Activated T-cell treated with anti-CD3 and anti-CD28 coated beads for 48 hours (primary cell): ENCODE data around the gene NME5.
"Not testable (repeated sequence)": the region's sequence is repeated elsewhere in the genome, so short reads cannot be mapped to it uniquely, and the experiment has no call there.

Experiments used
- DNase-seq: peaks from one replicate; pipeline ENCODE4 v3.0.0-alpha.2; 2020; ENCODE audit warnings: low read depth

Gene NME5, protein sequence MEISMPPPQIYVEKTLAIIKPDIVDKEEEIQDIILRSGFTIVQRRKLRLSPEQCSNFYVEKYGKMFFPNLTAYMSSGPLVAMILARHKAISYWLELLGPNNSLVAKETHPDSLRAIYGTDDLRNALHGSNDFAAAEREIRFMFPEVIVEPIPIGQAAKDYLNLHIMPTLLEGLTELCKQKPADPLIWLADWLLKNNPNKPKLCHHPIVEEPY

DNA sequence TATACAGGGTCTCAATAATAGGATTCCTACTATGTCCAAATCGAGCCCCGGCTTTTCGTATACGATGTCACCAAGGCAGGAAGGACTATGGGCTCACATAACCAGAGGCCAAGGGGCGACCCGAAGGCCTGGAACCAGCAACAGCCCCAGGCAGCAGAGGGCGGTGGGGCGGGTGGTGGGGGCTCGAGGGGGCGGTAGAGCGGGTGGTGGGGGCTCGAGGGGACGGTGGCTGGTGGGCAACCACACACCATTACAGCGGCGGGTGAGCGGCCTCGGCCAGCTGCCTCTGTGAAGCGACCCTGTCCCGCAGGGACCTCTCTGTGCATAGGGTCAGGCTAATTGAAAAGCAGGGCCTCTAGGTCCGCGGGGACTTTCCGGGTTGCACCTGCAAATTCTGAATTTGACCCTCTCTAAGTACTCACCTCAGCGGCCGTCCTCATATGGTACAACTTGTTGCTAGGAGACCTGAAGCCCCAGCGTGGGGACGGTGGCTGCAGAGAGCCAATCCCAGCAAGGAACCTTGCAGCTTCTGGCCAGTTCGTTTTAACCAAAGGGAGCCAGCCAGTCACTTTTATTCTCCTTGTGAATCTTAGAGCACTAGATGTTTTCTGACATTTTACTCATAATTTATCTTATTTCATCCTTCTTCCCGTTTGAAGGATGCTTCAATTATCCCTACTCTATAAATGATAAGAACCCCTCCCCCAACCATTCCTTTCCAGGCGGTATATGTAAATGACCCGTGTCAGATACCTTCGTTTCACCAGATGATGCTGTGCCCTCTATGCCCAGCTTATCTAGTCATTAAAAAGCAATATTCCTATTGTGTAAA is at the start of gene NME5:
NME5 (minus strand) TSS at position 480 of the 832 bp plus-strand sequence. CDS start 648 bp downstream, outside the sequence.
- no peak for DNase-seq

DNA sequence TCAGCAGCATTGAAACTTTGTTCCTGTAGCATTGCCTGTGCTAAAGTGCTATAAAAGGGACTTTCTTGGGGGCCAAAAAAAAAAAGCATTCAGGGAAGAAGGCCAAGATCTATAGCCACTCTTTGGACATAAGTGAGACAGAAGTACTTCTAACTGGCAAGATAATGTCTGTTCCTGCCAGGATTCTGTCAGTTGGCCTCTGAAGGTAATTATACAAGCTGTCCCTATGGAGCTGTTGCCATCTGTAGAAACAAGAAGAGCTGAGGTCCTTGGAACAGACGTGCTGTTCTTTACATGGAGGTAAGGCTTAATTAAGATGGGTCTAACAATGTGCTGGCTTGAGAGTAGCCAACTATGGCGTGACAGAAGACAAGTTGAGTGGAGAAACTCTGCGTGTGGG is 49.4 kb upstream of the NME5 start:
- no peak for DNase-seq

DNA sequence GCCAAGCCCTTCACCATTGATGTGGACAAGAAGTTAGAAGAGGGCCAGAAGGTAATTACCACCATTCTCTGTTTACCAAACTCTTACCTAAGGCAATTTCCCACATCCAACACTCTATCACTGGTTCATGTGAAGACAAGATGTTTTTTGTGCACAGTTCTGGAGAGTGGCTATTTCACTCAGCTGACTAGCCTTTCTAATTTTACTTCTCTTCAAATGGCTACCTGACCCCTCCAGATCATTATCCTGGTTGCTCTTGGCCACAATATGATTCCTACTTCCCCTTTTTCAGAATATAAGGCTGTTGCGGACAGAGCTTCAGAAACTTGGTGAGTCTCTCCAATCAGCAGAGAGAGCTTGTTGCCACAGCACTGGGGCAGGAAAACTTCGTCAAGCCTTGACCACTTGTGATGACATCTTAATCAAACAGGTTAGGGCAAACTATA is 46.8 kb upstream of the NME5 start:
- DNase-seq = no peak

DNA sequence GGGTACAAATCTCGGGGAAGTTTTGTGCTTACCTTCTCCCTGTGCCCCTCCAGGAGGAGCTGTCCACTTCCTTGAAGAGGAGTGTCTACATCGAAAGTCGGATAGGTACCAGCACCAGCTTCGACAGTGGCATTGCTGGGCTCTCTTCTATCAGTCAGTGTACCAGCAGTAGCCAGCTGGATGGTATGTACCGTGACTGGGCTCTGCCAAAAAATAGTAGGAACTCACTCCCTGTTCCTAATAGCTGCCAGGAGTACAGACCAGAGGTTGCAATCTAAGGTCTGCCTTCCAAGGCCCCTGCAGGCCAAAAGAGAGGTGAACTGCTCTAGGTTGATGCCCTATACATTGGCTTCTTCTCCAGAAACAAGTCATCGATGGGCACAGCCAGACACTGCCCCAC is 43.6 kb upstream of the NME5 start:
- DNase-seq = no peak

DNA sequence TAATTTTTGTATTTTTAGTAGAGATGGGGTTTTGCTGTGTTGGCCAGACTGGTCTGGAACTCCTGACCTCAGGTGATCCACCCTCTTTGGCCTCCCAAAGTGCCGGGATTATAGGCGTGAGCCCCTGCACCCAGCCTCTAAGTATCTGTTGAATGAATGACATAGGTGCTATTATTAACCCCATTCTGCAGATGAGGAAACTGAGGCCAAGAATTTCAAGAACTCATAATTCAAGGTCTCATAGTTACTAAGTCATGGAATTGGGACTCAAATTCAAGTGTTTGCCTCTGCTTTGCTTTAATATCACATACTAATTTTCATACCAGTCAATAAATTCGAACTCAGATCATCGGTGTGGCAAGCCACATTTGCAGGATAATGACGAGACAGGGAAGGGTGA is 41.6 kb upstream of the NME5 start:
- no peak for DNase-seq

DNA sequence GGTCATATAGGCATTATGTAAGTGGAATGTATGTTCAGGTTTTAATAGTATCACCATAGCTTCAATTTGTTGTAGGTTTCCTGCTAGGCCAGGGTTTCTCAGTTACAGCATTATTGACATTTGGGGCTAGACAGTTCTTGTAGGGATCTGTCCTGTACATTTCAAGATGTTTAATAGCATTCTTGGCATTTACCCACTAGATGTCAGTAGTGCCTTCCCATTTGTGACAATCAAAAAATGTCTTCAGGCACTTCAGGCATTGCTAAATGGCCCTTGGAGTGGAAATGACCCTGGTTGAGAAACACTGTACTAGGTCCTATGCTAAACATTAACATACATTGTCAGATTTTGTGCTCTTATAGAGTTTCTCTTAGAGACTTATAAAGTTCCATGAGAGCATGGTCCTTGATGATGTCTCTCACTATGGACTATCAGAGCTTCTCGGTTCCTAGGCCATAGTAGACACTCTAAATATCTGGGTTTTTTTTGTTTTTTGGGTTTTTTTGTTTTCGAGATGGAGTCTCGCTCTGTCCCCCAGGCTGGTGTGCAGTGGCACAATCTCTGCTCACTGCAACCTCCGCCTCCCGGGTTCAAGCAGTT is 41.1 kb upstream of the NME5 start:
- DNase-seq = no peak

DNA sequence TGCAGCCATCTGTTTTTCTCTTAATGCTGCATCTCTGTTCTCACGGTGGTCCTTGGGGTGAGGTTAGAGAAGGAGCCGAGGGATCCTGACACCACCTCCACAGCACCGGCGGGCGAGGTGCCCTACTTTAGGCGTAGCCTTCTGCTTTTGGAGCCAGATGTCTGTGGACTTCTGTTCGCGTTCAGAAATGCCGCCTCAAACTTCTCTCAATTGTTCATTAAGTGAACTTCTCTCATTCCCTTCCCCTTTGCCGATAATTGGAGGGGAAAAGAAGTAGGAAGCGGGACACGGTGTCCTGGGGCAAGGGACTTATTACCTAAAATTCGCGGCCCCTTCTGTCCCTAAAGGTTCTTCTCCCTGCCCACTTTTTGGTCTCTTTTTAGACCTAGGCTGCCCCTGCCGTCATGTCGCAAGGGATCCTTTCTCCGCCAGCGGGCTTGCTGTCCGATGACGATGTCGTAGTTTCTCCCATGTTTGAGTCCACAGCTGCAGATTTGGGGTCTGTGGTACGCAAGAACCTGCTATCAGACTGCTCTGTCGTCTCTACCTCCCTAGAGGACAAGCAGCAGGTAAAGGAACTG is 40.1 kb upstream of the NME5 start:
- DNase-seq = no peak

DNA sequence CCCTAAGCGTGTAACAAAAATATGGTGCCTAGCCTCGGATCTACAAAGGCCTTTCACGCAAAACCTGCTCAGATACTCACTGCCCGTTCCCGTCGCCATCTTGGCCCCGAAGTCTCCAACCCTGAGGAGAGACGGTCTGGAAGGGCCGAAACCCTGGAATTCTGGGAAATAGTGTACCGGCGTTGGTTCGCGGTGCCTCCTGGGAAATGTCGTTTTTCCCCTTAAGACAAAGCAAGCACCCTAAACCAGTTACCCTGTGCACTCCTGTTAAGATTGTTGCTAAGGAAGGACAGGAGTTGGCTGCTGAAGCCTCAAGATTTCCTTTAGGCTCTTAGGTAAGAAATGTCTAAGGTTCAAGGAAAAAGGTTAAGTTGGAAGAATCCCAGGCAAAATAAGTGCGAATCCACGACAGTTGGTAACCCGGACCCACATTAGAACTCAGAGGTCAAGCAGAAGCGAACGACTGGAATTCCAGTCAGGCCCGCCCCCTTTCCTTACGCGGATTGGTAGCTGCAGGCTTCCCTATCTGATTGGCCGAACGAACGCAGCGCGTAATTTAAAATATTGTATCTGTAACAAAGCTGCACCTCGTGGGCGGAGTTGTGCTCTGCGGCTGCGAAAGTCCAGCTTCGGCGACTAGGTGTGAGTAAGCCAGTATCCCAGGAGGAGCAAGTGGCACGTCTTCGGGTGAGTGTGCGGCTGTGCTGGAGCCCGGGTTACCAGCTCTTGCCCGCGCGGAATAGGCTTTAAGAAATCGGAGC is 39.5 kb upstream of the NME5 start, which contains the start of the genes BRD8 and KIF20A:
BRD8 (minus strand) TSS at position 115 of the 761 bp plus-strand sequence; CDS start at position 99, 16 bp downstream.
KIF20A (plus strand) TSS at position 597 of the 761 bp plus-strand sequence. CDS start 569 bp downstream, outside the sequence.
- peak; percentile 85 for DNase-seq

DNA sequence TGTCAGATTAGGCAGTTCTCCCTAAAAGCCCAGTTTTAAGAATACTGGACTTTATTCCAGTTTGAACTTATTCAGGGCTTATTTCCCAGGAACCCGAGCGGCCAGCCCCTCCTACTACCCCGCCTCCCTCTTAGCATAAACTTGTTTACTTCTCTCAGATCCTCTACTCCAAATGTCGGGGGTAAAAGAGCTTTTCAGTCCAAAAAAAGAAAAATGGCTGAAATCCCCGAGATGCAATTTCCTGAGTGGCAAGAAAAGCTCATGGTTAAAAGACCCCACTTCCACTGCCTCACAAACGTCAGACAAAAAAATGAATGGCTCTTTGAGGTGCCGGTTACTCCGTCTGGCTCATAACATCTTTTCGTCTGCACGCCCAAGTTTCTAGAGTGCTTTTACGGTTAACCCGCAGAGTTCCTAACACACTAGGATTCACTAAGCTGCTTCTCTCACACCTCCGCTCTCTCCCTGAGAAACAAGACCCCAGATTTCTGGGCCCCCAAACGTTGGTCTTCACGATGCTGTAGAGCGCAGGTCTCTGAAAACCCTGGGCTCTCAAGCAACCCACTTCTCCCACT is 38.8 kb upstream of the NME5 start:
- no peak for DNase-seq

DNA sequence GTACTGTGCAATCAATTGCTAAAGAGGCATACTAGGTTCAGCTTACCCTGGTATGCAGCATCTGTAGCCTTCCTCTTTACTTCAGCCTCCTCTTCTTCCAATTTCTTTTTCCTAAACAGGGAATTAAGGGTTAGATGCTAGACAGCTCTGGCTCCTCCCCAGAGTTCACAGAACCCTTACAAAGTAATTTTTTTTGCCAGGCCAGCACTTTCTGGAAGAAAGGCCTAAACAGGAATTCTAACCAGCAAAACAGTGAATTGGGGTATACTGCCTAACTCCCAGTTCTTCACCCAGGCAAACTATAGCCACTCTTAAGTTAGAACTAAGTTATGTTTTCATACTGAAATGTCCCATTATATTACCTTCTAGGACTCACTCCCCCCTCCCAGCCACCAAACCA is 31.1 kb upstream of the NME5 start:
- DNase-seq = no peak

DNA sequence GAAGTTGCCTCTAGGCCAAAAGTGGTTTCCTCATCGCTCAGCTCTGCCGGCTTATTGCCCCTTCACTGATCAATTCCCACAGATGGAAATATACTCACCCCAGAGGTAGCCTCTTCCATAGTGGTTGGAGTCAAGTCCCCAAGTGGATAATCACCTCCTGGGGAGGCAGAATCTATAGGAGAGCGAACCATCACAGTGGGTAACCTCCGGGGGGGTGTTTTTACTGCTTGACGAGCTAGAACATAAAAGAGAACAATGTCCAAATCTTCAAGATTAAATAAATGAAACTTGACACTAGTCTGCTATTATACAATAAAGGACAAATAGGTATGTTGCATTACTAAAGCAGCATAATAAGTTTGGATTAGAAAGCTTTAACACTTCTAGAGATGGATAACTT is 29.9 kb upstream of the NME5 start:
- no peak for DNase-seq

DNA sequence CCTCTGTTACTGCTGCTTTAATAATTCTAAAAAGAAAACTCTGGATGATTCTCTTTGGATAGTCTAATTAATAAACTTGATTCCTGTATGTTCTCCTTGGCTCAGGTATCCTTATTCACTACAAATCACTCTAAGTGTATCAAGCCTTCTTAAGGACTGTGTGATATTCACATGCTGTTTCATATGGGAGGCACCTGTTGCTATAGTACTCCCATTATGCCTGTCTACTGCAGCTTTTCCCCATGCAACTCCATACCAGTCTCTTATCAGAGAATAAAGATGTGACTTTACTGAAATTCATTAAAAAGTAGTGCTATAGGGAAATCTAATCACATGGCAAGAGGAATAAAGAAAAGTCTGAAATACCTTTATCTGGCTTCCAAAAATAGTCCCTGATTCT is 24.5 kb upstream of the NME5 start:
- DNase-seq = no peak

DNA sequence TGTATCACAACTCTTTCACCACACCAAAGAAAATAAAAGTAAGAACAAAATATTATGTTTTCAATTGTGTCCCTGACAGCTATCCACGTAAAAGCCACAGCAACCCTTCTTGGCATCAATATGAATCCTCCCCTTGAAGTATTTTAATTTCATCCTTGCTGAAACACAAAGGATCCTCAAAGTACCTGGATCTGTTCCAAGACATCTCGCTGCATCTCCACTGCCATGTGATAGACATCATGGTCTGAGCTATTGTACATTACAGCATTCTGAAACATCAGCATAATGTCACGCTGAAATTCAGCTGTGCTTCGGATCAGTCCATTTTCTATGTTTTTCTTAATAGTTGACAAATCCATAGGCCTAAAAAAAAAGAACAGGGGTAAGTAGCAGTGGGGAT is 21.5 kb upstream of the NME5 start:
- no peak for DNase-seq

DNA sequence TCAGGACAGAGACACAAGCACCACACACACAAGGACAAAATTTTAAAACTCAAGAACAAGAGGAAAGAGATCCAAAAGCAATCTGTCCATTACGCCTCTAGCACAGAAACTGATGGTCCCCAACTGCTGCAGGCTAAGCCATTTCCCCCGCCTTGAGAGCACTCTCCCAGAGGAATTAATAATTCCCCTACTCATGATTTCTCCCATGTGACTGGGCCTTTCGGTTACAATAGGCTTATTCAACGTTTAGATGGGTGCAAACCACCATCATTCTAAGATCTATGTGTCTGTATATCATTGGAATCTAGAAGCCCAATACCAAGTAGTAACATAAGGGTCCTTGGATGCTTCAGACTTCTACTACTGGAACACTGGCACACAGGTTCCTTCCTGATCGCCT is 20.4 kb upstream of the NME5 start:
- DNase-seq = no peak

DNA sequence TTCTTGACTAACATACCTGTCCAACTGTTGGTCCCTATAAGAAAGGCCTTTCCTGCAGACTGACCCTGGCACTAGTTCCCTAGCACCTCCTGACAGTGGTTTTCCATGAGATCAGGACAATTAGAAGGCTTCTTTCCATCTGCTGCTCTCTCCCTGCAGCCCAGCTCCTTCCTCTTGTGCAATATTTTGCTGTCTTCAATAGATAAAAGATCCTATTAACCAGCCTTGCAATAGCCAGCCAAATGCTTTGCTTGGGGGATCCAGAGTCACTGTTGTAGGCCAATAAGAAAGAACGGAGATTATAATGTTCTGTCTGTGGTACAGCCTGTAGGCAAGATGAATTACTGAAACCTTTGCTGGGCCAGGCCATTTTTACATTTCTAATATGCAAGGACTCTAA is 18.4 kb upstream of the NME5 start:
- DNase-seq = no peak

DNA sequence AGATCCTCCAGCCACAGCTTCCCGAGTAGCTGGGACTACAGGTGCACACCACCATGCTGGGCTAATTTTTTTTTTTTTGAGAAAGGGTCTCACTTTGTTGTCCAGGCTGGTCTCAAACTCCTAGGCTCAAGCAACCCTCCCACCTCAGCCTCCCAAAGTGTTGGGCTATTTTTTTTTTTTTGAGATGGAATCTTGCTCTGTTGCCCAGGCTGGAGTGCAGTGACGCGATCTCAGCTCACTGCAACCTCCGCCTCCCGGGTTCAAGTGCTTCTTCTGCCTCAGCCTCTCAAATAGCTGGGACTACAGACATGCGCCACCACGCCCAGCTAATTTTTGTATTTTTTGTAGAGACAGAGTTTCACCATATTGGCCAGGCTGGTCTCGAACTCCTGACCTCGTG is 16.7 kb upstream of the NME5 start:
- not testable (repeated sequence) for DNase-seq

DNA sequence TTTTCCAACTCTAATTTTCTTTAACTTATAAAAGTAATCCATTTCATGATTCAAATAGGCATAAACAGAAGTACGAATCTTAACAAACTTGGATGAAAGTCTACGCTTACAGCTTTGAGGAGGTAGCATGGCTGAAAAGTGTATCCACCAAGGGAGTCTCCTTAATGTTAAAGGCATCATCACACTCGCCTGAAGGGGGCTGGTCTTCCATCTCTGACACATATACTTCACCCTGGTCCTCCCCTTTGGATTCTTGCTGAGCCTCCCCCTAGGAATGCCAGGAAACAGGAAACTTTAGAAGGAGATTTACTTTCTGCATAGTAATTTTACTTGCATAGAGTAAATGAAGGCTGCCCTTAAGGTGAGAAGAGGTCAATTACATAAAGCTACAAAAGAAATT is 10.3 kb upstream of the NME5 start:
- no peak for DNase-seq

DNA sequence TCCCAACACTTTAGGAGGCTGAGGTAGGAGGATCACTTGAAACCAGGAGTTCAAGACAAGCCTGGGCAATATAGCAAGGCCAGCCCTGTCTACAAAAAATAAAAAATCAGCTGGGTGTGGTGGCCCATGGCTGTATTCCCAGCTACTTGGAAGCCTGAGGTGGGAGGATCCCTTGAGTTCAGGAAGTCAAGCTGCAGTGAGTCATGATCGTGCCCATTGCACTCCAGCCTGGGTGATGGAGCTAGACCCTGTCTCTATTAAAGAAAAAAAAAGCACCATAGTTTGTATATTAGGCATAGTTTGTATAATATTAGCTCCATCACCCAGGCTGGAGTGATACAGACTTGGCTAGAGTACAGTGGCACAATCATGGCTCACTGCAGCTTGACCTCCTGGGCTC is 9.6 kb upstream of the NME5 start:
- DNase-seq = no peak

DNA sequence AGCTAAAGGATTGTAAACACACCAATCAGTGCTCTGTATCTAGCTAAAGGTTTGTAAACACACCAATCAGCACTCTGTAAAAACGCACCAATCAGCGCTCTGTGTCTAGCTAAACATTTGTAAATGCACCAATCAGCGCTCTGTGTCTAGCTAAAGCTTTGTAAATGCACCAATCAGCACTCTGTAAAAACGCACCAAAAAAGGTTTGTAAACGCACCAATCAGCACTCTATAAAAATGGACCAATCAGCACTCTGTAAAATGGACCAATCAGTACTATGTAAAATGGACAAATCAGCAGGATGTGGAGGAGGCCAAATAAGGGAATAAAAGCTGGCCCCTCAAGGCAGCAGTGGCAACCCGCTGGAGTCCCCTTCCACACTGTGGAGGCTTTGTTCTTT is 4.3 kb upstream of the NME5 start:
- DNase-seq = not testable (repeated sequence)

DNA sequence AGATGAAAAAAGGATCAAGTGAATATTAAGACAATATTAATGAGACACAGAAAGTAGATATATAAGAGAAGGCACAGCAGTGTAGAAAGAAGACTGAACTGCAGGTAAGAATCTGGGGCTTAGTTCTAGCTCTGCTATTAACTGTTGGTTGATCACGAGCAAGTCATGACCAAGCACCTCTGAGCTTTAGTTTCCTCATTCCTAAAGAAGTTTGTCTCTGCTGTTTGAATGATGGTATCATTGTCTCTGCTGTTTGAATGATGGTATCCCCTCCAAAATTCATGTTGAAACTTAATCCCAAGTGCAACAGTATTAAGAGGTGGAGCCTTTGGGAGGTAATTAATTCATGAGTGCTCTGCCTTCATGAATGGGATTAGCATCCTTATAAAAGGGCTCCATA is 2.5 kb upstream of the NME5 start:
- no peak for DNase-seq

DNA sequence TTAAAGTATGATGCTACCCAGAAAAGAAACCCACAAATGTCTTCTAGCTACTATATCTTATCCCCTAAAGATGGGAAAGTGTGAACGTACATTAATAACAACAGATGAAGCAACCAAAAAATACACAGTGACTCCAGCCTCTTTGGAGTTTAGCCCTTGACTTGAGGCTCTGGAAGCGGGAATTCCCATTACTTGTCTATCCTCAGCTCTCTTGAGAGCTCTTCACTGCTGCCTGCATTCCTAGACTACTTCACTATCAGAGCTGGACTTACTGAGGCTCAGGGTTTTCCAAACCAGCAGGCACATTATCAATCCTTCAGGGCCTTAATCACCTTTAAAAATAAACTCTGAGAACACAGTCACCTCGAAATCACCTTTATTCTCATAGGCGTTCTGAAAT is 1.0 kb upstream of the NME5 start:
- no peak for DNase-seq

DNA sequence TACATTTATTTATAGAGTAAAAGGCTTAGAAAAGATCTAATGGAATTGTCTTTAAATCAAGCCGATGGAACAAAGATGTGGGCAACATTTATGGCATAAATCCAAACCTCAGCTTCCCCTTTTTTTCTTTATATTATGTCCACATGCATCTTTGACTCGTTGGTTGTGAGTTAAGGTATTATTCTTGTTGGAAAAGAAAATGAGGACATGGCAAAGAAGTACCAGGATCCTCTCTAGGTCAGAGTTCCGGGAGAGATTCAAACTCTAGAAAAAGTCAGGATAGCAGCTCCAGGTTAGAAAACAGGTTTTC is 508 bp upstream of the NME5 start:
- DNase-seq = no peak
